ENCODE results near the gene PLG.
"Not testable (repeated sequence)": the region's sequence is repeated elsewhere in the genome, so short reads cannot be mapped to it uniquely, and the experiment has no call there.

The PLG gene

GRCh38 chr6:160780656-160781055 is 78.6 kb downstream of the PLG start:
- DNase-seq = not testable (repeated sequence)

DNA sequence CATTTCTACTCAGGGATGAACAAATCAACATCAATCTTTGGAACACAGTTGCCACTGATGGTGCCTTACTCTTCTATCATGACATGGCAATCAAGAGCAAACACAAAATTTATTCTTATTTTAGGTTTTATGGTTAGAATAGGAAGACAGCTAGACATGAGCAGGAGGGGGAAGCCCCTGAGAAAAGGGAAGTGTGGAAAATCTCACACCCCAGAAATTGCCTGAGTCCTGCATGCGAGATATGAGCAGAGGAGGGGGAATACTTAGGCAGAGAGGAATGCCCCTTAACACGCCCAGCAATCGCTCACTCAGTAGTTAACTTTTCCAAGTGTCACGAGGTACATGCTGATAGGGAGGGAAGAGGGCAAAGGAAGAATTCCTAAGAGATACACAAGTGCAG is 79.3 kb downstream of the PLG start:
- DNase-seq = no peak

DNA sequence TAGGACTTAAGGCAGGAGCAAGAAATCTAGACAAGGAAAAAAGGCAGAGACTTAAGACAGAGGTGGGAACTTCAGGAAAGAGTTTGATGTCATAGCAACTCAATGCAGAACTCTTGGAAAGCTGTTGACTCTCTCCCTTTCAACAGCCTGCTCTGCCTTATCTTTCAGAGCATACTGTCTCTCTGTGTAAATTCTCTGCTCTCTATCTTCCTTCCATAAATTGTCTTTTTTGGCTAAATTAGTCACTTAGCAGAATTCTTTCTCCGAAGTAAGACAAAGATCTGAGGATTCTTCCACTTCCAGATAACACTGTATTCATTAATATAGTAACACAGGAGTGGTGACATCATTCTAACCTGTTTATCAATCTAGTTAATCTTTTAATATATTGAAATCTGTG is 80.2 kb downstream of the PLG start:
- DNase-seq = no peak

GRCh38 chr6:160783741-160784140 is 81.7 kb downstream of the PLG start:
- no peak for DNase-seq

DNA sequence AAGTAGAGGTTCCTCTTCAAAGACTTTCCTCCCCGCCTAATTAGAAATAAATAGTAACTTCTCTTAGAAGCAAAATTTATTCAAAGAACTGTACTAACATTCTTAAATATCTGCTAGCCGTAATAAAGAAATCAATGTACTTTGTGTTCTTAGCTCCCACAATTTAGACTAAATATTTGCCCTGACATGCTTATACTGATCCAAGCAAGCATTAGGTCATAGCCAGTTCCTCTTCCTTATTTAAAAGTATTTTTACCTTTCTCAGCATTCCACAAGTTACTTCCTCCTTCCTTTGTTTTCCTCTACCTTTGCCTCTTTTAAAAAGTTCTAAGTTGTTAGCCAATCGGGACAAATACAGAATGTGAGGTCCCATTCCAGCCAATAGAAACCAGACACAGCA is 86.1 kb downstream of the PLG start:
- not testable (repeated sequence) for DNase-seq

- DNase-seq = no peak
Measured at GRCh38 chr6:160788806-160789205, 86.8 kb downstream of the PLG start.

- no peak for DNase-seq
Measured at GRCh38 chr6:160789263-160790027, 87.4 kb downstream of the PLG start.

- no peak for DNase-seq
Measured at GRCh38 chr6:160790028-160790792, 88.2 kb downstream of the PLG start.

DNA sequence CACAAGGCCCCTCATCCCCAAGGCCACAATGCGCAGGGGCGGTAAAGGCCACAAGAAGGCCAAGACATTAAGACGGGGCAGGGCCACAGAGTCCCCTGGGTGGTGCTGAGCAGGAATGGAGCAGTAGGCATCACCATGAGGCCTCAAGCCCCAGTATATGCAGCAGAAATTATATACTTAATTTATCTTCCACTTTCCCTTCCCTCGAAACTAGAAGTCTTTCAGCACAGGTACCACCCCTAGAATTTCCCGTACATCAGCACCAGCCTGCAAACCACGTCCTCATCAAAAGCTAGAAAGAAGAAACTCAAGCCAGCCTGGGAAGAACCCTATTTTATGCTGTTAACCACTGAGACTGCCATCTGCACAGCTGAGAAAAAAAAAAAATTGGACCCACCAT is 89.4 kb downstream of the PLG start:
- DNase-seq = no peak

- DNase-seq = no peak
Measured at GRCh38 chr6:160791981-160792418, 90.0 kb downstream of the PLG start.

DNA sequence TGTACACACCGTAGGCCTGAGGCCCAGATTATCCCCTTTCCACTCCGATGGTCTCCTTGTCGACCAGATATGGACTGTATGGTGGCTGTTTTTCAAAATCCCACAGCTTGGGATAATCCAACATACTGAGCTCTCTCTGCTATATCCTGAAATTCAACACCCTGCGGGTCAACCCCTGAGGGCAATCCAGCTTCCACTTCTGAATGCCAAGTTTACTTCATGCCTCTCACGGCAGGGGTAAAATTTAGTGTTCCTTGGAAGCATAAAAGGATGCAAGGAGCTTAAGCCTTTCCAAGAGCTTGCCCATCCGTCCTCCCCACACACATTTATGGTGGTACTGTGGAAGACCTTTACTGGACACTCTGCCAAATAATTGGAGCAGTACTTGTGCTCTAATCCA is 90.7 kb downstream of the PLG start:
- no peak for DNase-seq

- no peak for DNase-seq
Measured at GRCh38 chr6:160793652-160794051, 91.6 kb downstream of the PLG start.

DNA sequence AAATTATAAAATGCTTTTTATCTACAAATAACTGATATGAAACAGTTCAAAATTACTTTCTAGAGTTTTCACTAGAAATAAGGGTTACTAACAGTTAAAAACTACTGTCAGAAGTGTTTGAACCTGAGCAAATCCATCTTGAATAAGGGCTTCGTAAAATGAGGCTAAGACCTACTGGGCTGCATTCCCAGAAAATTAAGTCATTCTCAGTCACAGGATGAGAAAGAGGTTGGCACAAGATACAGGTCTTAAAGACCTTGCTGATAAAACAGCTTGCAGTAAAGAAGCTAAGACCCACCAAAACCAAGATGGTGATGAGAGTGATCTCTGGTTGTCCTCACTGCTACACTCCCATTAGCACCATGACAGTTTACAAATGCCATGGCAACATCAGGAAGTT is 93.7 kb downstream of the PLG start:
- no peak for DNase-seq

GRCh38 chr6:160798625-160799024 is 96.6 kb downstream of the PLG start:
- DNase-seq = no peak

GRCh38 chr6:160799801-160800506 is 97.9 kb downstream of the PLG start:
- DNase-seq = no peak

GRCh38 chr6:160801418-160801817 is 99.4 kb downstream of the PLG start:
- DNase-seq = no peak

GRCh38 chr6:160802049-160802448 is 100.0 kb downstream of the PLG start:
- not testable (repeated sequence) for DNase-seq
